GM06990 (cell line): Measurements from ENCODE around the gene NCAM2.

Experiments used
- DNase-seq: peaks from one replicate; pipeline ENCODE4 v3.0.0-alpha.2; 2011; ENCODE audit not compliant: insufficient read length; ENCODE audit errors: extremely low read depth
- H3K27me3 ChIP-seq: replicated peaks from 2 replicates; pipeline ENCODE4 v1.6.0; 2011; ENCODE audit warnings: low read length; ENCODE audit not compliant: control insufficient read depth, insufficient read depth
- H3K36me3 ChIP-seq: 2 replicates; pipeline ENCODE4 v1.5.1; 2011; ENCODE audit warnings: low read length; ENCODE audit not compliant: control insufficient read depth, insufficient read depth
- H3K4me3 ChIP-seq: replicated peaks from 2 replicates; pipeline ENCODE4 v1.5.1; 2011; ENCODE audit warnings: low read depth, mild to moderate bottlenecking, control low read depth, low read length
- CTCF ChIP-seq: IDR thresholded peaks from 2 replicates; pipeline ENCODE4 v1.5.1; 2011; ENCODE audit warnings: low read length, control low read depth, mild to moderate bottlenecking, inconsistent platforms; ENCODE audit not compliant: insufficient read depth, poor library complexity, severe bottlenecking

Gene NCAM2

GRCh38 chr21:21406921-21407320, 408.7 kb downstream of the NCAM2 start:
- H3K4me3 ChIP-seq: no peak overlapping the region
- H3K27me3 ChIP-seq: no peaks in the 10 kb centered on the region
- DNase-seq: no peak
- no peaks in the 10 kb centered on the region for H3K36me3 ChIP-seq
- no peak for TF ChIP-seq CTCF

- Histone ChIP-seq H3K27me3 (no peaks in the 10 kb centered on the region), H3K36me3 (no peaks in the 10 kb centered on the region), H3K4me3 (no peak overlapping the region)
- no peak for TF ChIP-seq CTCF
- no peak for DNase-seq
Observed at GRCh38 chr21:21412096-21412495, 413.9 kb downstream of the NCAM2 start.

GRCh38 chr21:21415741-21416140, 417.5 kb downstream of the NCAM2 start:
- Histone ChIP-seq H3K36me3 (no peaks in the 10 kb centered on the region), H3K4me3 (no peak overlapping the region), H3K27me3 (no peaks in the 10 kb centered on the region)
- no peak for DNase-seq
- no peak for TF ChIP-seq CTCF

- H3K27me3 ChIP-seq: no peaks in the 10 kb centered on the region
Observed at GRCh38 chr21:21434944-21435343, 436.7 kb downstream of the NCAM2 start.

GRCh38 chr21:21436012-21436534, 437.9 kb downstream of the NCAM2 start:
- Histone ChIP-seq H3K27me3 (no peaks in the 10 kb centered on the region), H3K36me3 (no peaks in the 10 kb centered on the region), H3K4me3 (no peak overlapping the region)
- no peak for DNase-seq
- TF ChIP-seq CTCF: no peak

More at GRCh38 chr21:21434944-21435343, 436.7 kb downstream of the NCAM2 start:
- no peaks in the 10 kb centered on the region for H3K36me3 ChIP-seq
- no peak for DNase-seq
- no peak for TF ChIP-seq CTCF
- no peak overlapping the region for H3K4me3 ChIP-seq

- no peaks in the 10 kb centered on the region for H3K27me3 ChIP-seq
- no peaks in the 10 kb centered on the region for H3K36me3 ChIP-seq
- DNase-seq: no peak
- TF ChIP-seq CTCF: no peak
- no peak overlapping the region for H3K4me3 ChIP-seq
Observed at GRCh38 chr21:21439761-21440160, 441.6 kb downstream of the NCAM2 start.
